DOHH2 (cell line): ENCODE results near the gene PDGFB.

Experiments used
- H3F3A ChIP-seq: fragments of 200-600 bp; sonication (generic), shearing (Covaris generic); 2 replicates; pipeline ENCODE4 v1.6.0; 2016; ENCODE audit warnings: antibody characterized with exemption, mild to moderate bottlenecking; ENCODE audit not compliant: control insufficient read depth, insufficient read depth
- H3K27ac ChIP-seq: fragments of 200-600 bp; sonication (generic); 2 replicates; pipeline ENCODE4 v1.5.1; 2014; ENCODE audit warnings: low read depth, mild to moderate bottlenecking, low read length, moderate library complexity
- H3K27me3 ChIP-seq: fragments of 200-600 bp; sonication (generic); 2 replicates; pipeline ENCODE4 v1.6.1; 2014; ENCODE audit warnings: mild to moderate bottlenecking, low read length, mixed read lengths; ENCODE audit not compliant: control insufficient read depth
- H3K36me3 ChIP-seq: fragments of 200-600 bp; sonication (generic); 2 replicates; pipeline ENCODE4 v1.6.1; 2014; ENCODE audit warnings: mild to moderate bottlenecking, low read length, moderate library complexity, mixed read lengths; ENCODE audit not compliant: control insufficient read depth
- H3K4me1 ChIP-seq: fragments of 200-600 bp; sonication (generic); 2 replicates; pipeline ENCODE4 v1.6.1; 2014; ENCODE audit warnings: mild to moderate bottlenecking, low read length, mixed read lengths; ENCODE audit not compliant: control insufficient read depth
- H3K4me2 ChIP-seq: fragments of 200-600 bp; sonication (generic); 2 replicates; pipeline ENCODE4 v1.6.0; 2014; ENCODE audit warnings: mild to moderate bottlenecking, low read length, moderate library complexity
- H3K4me3 ChIP-seq: fragments of 200-600 bp; sonication (generic); 2 replicates; pipeline ENCODE4 v1.5.1; 2014; ENCODE audit warnings: mild to moderate bottlenecking, low read length, mixed read lengths
- H3K79me2 ChIP-seq: fragments of 200-600 bp; sonication (generic); 2 replicates; pipeline ENCODE4 v1.6.1; 2014; ENCODE audit warnings: mild to moderate bottlenecking, low read length, mixed read lengths; ENCODE audit not compliant: control insufficient read depth
- H3K9me2 ChIP-seq: fragments of 200-600 bp; sonication (generic); replicated peaks from 2 replicates; pipeline ENCODE4 v1.6.1; 2014; ENCODE audit warnings: mild to moderate bottlenecking, low read length, mixed read lengths; ENCODE audit not compliant: control insufficient read depth
- H3K9me3 ChIP-seq: fragments of 200-600 bp; sonication (generic); 2 replicates; pipeline ENCODE4 v1.6.1; 2014; ENCODE audit warnings: antibody characterized with exemption, low read length, mixed read lengths; ENCODE audit not compliant: control insufficient read depth, insufficient read depth
- H4K20me1 ChIP-seq: fragments of 200-600 bp; sonication (generic); 2 replicates; pipeline ENCODE4 v1.6.0; 2014; ENCODE audit warnings: low read depth, mild to moderate bottlenecking, antibody characterized with exemption, low read length, moderate library complexity; ENCODE audit not compliant: control insufficient read depth, insufficient read depth
- EZH2phosphoT487 ChIP-seq: fragments of 200-600 bp; sonication (generic); IDR thresholded peaks from 2 replicates; pipeline ENCODE4 v1.6.1; 2017; ENCODE audit warnings: borderline replicate concordance, mild to moderate bottlenecking, antibody characterized with exemption, low read length, moderate library complexity, mixed read lengths
- TF ChIP-seq, protein P1 (sequence below): fragments of 200-600 bp; sonication (generic); IDR thresholded peaks from one replicate; pipeline ENCODE4 v1.5.1; 2014; ENCODE audit warnings: antibody characterized with exemption, mild to moderate bottlenecking, low read depth, low read length; ENCODE audit not compliant: poor library complexity, severe bottlenecking

Gene PDGFB

DNA sequence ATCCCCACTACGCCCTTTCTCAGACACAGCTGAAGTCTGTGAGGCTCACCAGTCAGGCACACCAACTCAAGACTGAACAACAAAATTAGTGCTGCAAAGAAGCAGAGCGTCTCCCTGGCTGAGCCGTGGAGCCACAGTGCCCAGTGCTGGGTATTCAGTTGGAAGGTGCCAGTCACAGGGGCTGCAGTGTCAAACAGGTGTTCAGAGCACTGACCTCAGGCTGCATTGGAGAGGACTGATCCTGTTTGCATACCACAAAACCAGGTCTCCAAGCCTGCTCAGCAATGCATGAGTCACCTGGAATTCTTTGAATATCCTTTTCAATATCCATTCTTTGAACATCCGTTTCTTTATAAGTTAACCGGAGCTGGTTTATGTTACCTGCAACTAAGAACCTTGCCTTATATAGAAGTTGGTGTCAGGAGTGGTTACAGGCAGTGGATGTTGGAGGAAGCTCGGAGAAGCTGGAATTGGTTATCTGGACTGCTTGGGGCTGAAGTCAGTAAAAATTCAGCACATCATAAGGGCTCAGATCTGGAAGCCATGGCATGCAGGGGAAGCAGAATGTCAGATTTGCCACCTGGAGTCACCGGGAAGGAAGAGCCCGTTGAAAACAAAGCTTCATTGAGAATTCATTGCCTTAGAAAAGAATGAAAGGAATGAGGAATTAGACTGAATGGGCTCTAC lies 30.3 kb downstream of the PDGFB start:
- H3F3A ChIP-seq, result no peaks in the 10 kb centered on the region
- H3K27me3 ChIP-seq, result peaks cover 25% of the 10 kb centered on the region
- no peak overlapping the region for H3K4me3 ChIP-seq
- H3K27ac ChIP-seq, result no peak overlapping the region
- H3K4me2 ChIP-seq, result no peak overlapping the region
- no peaks in the 10 kb centered on the region for H3K79me2 ChIP-seq
- H3K36me3 ChIP-seq, result no peaks in the 10 kb centered on the region
- no peaks in the 10 kb centered on the region for H3K9me2 ChIP-seq
- no peaks in the 10 kb centered on the region for H3K9me3 ChIP-seq
- no peaks in the 10 kb centered on the region for H3K4me1 ChIP-seq
- TF ChIP-seq, protein P1, sequence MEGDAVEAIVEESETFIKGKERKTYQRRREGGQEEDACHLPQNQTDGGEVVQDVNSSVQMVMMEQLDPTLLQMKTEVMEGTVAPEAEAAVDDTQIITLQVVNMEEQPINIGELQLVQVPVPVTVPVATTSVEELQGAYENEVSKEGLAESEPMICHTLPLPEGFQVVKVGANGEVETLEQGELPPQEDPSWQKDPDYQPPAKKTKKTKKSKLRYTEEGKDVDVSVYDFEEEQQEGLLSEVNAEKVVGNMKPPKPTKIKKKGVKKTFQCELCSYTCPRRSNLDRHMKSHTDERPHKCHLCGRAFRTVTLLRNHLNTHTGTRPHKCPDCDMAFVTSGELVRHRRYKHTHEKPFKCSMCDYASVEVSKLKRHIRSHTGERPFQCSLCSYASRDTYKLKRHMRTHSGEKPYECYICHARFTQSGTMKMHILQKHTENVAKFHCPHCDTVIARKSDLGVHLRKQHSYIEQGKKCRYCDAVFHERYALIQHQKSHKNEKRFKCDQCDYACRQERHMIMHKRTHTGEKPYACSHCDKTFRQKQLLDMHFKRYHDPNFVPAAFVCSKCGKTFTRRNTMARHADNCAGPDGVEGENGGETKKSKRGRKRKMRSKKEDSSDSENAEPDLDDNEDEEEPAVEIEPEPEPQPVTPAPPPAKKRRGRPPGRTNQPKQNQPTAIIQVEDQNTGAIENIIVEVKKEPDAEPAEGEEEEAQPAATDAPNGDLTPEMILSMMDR, result no peak
- no peak for TF ChIP-seq EZH2phosphoT487
- H4K20me1 ChIP-seq, result no peaks in the 10 kb centered on the region; the same call in 1 of the 2 replicates

DNA sequence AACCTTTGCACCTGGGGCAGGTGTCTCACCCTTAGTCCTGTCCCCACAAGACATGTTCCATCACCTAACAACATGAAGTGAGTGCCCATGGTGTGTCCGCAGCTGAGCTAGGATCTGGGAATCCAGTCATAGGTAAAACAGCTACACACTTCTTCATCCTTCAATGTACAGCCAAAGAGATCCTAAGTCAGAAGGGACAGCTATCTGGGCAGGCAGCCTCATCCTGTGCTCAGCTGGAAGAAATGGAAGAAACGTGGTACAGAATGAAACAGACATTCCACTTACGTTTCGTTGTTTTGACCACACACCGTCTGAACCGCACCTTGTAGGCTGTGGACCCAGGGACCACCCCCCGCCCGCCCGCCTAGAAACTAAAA lies 30.8 kb downstream of the PDGFB start:
- H3K27me3 ChIP-seq, result peaks cover 25% of the 10 kb centered on the region
- H4K20me1 ChIP-seq, result no peaks in the 10 kb centered on the region; the same call in 1 of the 2 replicates
- H3K79me2 ChIP-seq, result no peaks in the 10 kb centered on the region
- no peaks in the 10 kb centered on the region for H3K36me3 ChIP-seq
- TF ChIP-seq, protein P1, result no peak
- TF ChIP-seq EZH2phosphoT487, result no peak
- H3K27ac ChIP-seq, result no peak overlapping the region
- no peaks in the 10 kb centered on the region for H3F3A ChIP-seq
- no peaks in the 10 kb centered on the region for H3K4me1 ChIP-seq
- H3K4me3 ChIP-seq, result no peak overlapping the region
- H3K9me3 ChIP-seq, result no peaks in the 10 kb centered on the region
- H3K9me2 ChIP-seq, result no peaks in the 10 kb centered on the region
- H3K4me2 ChIP-seq, result no peak overlapping the region

DNA sequence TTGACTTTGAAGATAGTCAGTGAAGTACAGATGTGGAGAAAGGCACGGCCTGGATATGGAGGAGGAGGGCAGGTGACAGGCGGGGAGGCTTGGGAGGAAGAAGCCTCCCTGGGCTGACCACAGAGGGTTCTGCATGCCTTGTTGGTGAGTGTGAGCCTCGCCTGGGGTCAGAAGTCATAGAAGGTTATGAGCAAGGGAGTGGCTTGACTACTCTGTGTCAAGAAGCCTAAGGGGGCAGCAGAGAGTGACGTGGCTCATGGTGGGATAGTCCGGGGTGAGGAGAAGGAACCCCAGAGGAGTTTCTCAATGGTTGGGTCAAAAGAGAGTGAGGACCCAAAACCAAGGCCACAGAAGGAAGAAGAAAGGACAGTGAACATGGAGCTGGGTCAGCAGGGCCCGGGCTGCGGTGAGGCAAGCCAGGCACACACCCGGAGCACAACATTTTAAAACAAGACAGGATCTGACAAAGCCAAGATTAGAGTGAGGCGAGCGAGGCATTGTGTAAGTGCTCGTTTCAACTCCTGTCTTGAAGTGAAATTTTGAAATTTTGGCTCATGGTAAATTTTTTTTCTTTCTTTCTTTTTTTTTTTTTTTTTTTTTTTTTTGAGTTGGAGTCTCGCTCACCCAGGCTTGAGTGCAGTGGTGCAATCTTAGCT lies 31.9 kb downstream of the PDGFB start:
- H3K36me3 ChIP-seq, result no peaks in the 10 kb centered on the region
- H3K4me2 ChIP-seq, result no peak overlapping the region
- no peaks in the 10 kb centered on the region for H3K4me1 ChIP-seq
- H3K9me2 ChIP-seq, result no peaks in the 10 kb centered on the region
- H3K9me3 ChIP-seq, result no peaks in the 10 kb centered on the region
- H4K20me1 ChIP-seq, result no peaks in the 10 kb centered on the region; the same call in 1 of the 2 replicates
- H3K27me3 ChIP-seq, result peaks cover 25% of the 10 kb centered on the region
- H3K79me2 ChIP-seq, result no peaks in the 10 kb centered on the region
- TF ChIP-seq, protein P1, result peak; percentile 23
- TF ChIP-seq EZH2phosphoT487, result no peak
- H3F3A ChIP-seq, result no peaks in the 10 kb centered on the region
- H3K27ac ChIP-seq, result no peak overlapping the region
- no peak overlapping the region for H3K4me3 ChIP-seq
